Ovary (tissue), 3 donors: ENCODE data around the gene CACNA1C.

Experiments
- EP300 ChIP-seq: sonication (generic); formaldehyde crosslinking; IDR thresholded peaks from one replicate; pipeline ENCODE4 v1.6.1; 2017; ENCODE audit warnings: antibody characterized with exemption
- POLR2A ChIP-seq: fragments of 450-650 bp; IDR thresholded peaks from one replicate; pipeline ENCODE4 v1.6.1; 2017; ENCODE audit warnings: antibody characterized with exemption, mild to moderate bottlenecking, moderate library complexity
- TF ChIP-seq, protein P1 (sequence below), 3 donors: fragments of 450-650 bp in 2 of 3; fragments of 200-600 bp in 1 of 3; IDR thresholded peaks; one replicate each; pipeline versions ENCODE4 v1.5.1 to v1.8.0; 2016 to 2022; ENCODE audit warnings: antibody characterized with exemption in 3 of 3, mild to moderate bottlenecking in 1 of 3
- donor health status: DM: no; HTN: no; CAD: no.

DNA sequence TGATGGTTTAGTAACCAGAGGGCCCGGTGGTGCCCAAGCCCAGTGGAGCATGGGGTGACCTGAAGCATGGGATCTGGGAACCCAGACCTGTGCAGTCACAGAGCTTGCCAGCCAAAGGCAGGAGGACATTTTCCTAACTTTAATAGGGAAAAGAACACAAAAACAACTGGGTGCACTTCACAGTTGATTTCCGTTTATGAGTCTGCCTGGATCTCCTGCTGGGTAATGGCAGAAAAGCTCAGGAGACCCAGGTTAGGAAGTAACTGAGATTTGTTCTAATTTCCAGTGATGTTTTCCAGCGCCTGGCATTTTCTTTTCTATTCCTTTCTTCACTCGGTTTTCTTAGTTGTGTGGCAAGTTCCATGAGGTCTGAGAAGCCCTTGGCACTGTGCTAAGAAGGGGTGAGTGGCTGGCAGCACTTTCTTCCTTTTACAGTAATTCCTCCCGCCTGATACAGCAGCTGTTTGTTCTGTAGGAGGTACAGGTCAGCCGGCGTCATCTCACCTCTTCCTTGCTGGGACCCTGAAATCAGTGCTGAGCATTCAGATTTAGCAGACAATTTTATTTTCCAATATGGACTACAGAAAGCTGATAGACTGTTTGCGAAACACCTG, 5.1 kb downstream of the CACNA1C start:
- TF ChIP-seq, protein P1, sequence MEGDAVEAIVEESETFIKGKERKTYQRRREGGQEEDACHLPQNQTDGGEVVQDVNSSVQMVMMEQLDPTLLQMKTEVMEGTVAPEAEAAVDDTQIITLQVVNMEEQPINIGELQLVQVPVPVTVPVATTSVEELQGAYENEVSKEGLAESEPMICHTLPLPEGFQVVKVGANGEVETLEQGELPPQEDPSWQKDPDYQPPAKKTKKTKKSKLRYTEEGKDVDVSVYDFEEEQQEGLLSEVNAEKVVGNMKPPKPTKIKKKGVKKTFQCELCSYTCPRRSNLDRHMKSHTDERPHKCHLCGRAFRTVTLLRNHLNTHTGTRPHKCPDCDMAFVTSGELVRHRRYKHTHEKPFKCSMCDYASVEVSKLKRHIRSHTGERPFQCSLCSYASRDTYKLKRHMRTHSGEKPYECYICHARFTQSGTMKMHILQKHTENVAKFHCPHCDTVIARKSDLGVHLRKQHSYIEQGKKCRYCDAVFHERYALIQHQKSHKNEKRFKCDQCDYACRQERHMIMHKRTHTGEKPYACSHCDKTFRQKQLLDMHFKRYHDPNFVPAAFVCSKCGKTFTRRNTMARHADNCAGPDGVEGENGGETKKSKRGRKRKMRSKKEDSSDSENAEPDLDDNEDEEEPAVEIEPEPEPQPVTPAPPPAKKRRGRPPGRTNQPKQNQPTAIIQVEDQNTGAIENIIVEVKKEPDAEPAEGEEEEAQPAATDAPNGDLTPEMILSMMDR (IDR thresholded peaks at IDR 0.05) = no peak
- TF ChIP-seq POLR2A = no peak
- no peak for TF ChIP-seq EP300
